Measurements from ENCODE around the gene SSTR3. TPM values are rescaled to one million over a fixed set of nuclear protein-coding genes. Genes with fewer than 3 reads are reported as not detected.

SSTR3 gene
- total RNA-seq, 2 experiments from 2014 or later: 0.25 to 0.30 TPM

DNA sequence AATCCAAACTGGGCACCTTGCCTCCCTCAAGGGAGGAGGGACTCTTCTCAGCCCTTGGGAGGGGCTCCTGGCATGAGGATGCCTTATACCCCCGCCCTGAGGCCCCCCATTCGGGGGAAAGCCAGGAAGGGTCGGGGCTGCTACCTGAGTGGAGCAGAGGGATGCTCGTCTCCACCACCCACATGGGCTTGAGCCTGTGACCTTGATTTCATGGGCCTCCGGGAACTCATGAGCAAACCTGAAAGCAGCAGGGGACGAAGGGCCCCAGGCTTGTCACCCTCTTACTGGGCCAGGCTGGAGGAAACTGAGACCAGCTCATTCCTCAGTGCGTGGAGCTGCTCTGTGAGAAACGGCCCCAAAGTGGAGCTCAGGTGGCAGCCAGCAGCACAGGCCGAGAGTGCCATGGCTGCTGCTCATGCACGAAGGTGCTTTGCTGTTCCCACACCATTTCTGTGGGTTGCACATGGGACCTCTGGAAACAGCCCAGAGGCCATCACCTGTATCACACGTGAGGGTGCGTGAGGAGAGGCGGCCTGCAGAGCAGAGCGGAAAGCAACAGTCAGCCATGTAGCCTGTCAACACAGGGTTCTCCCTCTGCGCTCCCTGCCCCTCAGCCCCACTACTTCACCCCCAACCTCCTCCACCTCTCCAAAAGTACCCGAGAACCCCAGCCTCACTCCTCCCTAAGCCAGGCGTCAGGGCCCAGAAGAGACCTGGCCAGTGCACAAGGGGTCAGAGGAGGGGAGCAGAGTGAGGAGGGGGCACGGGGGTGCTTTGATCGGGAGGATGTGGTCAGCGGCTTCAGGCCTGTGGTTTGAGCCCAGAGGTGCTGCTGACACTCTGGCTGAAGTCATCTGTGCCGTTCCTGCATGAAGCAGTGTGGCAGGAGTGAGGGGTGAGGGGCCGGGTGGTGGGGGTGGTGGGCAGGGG lies 48.4 kb downstream of the SSTR3 start:
- intact Hi-C loops (cut with micrococcal nuclease; ENCODE audit: unreplicated experiment): no loop called here
- no peak for DNase-seq (ENCODE audit: low spot score)
- TF ChIP-seq EZH2phosphoT487 (IDR thresholded peaks at IDR 0.05; ENCODE audit: borderline replicate concordance, low read depth, low read length): no peak
- TF ChIP-seq, protein P1, sequence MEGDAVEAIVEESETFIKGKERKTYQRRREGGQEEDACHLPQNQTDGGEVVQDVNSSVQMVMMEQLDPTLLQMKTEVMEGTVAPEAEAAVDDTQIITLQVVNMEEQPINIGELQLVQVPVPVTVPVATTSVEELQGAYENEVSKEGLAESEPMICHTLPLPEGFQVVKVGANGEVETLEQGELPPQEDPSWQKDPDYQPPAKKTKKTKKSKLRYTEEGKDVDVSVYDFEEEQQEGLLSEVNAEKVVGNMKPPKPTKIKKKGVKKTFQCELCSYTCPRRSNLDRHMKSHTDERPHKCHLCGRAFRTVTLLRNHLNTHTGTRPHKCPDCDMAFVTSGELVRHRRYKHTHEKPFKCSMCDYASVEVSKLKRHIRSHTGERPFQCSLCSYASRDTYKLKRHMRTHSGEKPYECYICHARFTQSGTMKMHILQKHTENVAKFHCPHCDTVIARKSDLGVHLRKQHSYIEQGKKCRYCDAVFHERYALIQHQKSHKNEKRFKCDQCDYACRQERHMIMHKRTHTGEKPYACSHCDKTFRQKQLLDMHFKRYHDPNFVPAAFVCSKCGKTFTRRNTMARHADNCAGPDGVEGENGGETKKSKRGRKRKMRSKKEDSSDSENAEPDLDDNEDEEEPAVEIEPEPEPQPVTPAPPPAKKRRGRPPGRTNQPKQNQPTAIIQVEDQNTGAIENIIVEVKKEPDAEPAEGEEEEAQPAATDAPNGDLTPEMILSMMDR (conservative IDR thresholded peaks at IDR 0.05; ENCODE audit: low read length): no peak
- no peak overlapping the region for H3K4me3 ChIP-seq (ENCODE audit: low read depth, low read length, poor library complexity, severe bottlenecking)
- H3K4me2 ChIP-seq (ENCODE audit: low read length): no peak overlapping the region
- H3K4me1 ChIP-seq (ENCODE audit: insufficient read depth, low read length, poor library complexity, severe bottlenecking): peaks cover 3% of the 10 kb centered on the region
- CTCF ChIA-PET (ENCODE audit: unreplicated experiment): no interaction called here
- peaks cover 15% of the 10 kb centered on the region; the same call in 1 of the 2 replicates for H3K9me3 ChIP-seq (ENCODE audit: low read length)
- H3K27ac ChIP-seq (ENCODE audit: low read depth, low read length, poor library complexity, severe bottlenecking): no peak overlapping the region
- POLR2A ChIA-PET: no interaction called here
- H3K79me2 ChIP-seq (ENCODE audit: insufficient read depth, low read depth, low read length): no peaks in the 10 kb centered on the region
- no peaks in the 10 kb centered on the region for H3K9me2 ChIP-seq (ENCODE audit: insufficient read depth, low read length)
- H3K36me3 ChIP-seq (ENCODE audit: insufficient read depth, low read length): no peaks in the 10 kb centered on the region
- no TSS peak for BruUV-seq (replicated peaks)
- H2AFZ ChIP-seq (ENCODE audit: low read length): 0 out of 2 replicates have a peak overlapping the region, but pooled peaks have one; percentile 38
- H4K20me1 ChIP-seq (ENCODE audit: insufficient read depth, low read length): no peaks in the 10 kb centered on the region

DNA sequence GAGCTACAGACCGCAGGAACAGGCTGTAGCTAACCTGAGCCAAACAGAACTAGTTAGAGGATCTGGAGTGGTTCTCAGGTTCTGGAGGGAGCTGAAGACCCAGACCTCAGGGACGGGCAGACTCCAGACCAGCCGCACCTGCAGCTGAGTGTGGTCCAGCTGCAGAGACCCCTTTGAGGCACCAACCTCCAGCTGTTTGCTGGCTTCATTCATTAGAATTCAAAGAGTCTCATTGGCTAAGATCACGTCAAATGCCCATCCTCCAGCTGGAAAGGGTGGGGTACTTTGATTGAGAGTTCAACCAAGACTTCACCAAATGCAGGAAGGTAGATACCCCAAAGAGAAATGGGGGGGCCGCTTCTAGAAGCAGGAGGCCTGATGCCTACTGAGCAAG lies 49.2 kb downstream of the SSTR3 start:
- Histone ChIP-seq H3K9me2 (ENCODE audit: insufficient read depth, low read length) (no peaks in the 10 kb centered on the region), H3K9me3 (ENCODE audit: low read length) (peaks cover 15% of the 10 kb centered on the region; the same call in 1 of the 2 replicates), H4K20me1 (ENCODE audit: insufficient read depth, low read length) (no peaks in the 10 kb centered on the region), H3K4me2 (ENCODE audit: low read length) (no peak overlapping the region), H3K27ac (ENCODE audit: low read depth, low read length, poor library complexity, severe bottlenecking) (no peak overlapping the region), H2AFZ (ENCODE audit: low read length) (no peak overlapping the region), H3K79me2 (ENCODE audit: insufficient read depth, low read depth, low read length) (no peaks in the 10 kb centered on the region), H3K4me3 (ENCODE audit: low read depth, low read length, poor library complexity, severe bottlenecking) (no peak overlapping the region), H3K36me3 (ENCODE audit: insufficient read depth, low read length) (no peaks in the 10 kb centered on the region), H3K4me1 (ENCODE audit: insufficient read depth, low read length, poor library complexity, severe bottlenecking) (peaks cover 3% of the 10 kb centered on the region)
- no peak for DNase-seq (ENCODE audit: low spot score)
- CTCF ChIA-PET (ENCODE audit: unreplicated experiment): no interaction called here
- intact Hi-C loops (cut with micrococcal nuclease; ENCODE audit: unreplicated experiment): no loop called here
- no TSS peak for BruUV-seq (replicated peaks)
- TF ChIP-seq EZH2phosphoT487 (IDR thresholded peaks at IDR 0.05; ENCODE audit: borderline replicate concordance, low read depth, low read length): no peak
- TF ChIP-seq, protein P1 (conservative IDR thresholded peaks at IDR 0.05; ENCODE audit: low read length): no peak
- POLR2A ChIA-PET: interaction anchor here (0.5 kb wide), 1 partner anchor 392 kb away, joined by 3 read pairs; no protein-coding TSS in a partner anchor

Measured in OCI-LY7 (cell line).